Measurements from ENCODE around the gene CRB1. TPM values are rescaled to one million over a fixed set of nuclear protein-coding genes. Genes with fewer than 3 reads are reported as not detected.

Gene CRB1
- total and polyA plus RNA-seq, 4 donors: 0.03 to 0.55 (median 0.30) TPM

GRCh38 chr1:197303463-197303862, 35.4 kb downstream of the CRB1 start:
- Histone ChIP-seq H3K4me3 (no peak overlapping the region), H3K27ac (ENCODE audit: low read depth in 1 of 2, low read length in 1 of 2) (no peak overlapping the region), H3K9me3 (ENCODE audit: control insufficient read depth in 4 of 4, insufficient read depth in 3 of 4, low read length in 3 of 4) (peaks cover 0 to 3% (median 0%) of the 10 kb centered on the region in 4 donors), H3K27me3 (ENCODE audit: control insufficient read depth in 3 of 3, insufficient read depth in 3 of 3, low read length in 2 of 3) (no peaks in the 10 kb centered on the region), H3K9ac (ENCODE audit: insufficient read depth in 1 of 2, low read length in 2 of 2) (no peak overlapping the region), H3K36me3 (ENCODE audit: control insufficient read depth in 4 of 4, insufficient read depth in 4 of 4, low read length in 4 of 4) (no peaks in the 10 kb centered on the region), H3K4me1 (ENCODE audit: control insufficient read depth in 5 of 5, insufficient read depth in 5 of 5, low read length in 5 of 5) (no peaks in the 10 kb centered on the region)
- no peak for DNase-seq
- no peak for TF ChIP-seq CTCF (IDR thresholded peaks at IDR 0.05; ENCODE audit: control extremely low read depth, extremely low read depth)
- ATAC-seq (ENCODE audit: insufficient read depth, low FRiP score): no peak
- 91 to 93% methylated on average over 1 of the region's 1 CpG for WGBS, 2 donors

GRCh38 chr1:197304638-197305200, 36.7 kb downstream of the CRB1 start:
- DNase-seq: no peak
- WGBS, 2 donors: 75 to 100% methylated on average over 1 of the region's 1 CpG

GRCh38 chr1:197305925-197306324, 37.9 kb downstream of the CRB1 start:
- TF ChIP-seq CTCF (IDR thresholded peaks at IDR 0.05; ENCODE audit: control extremely low read depth, extremely low read depth): no peak
- ATAC-seq (ENCODE audit: insufficient read depth, low FRiP score): no peak
- no peak overlapping the region for H3K4me3 ChIP-seq
- WGBS, 2 donors: 42 to 56% methylated on average over 2 of the region's 2 CpGs
- H3K27me3 ChIP-seq (ENCODE audit: control insufficient read depth in 3 of 3, insufficient read depth in 3 of 3, low read length in 2 of 3): no peaks in the 10 kb centered on the region
- peak in 1 of 3 donors; percentile 13 for DNase-seq
- no peaks in the 10 kb centered on the region for H3K36me3 ChIP-seq (ENCODE audit: control insufficient read depth in 4 of 4, insufficient read depth in 4 of 4, low read length in 4 of 4)
- no peak overlapping the region for H3K27ac ChIP-seq (ENCODE audit: low read depth in 1 of 2, low read length in 1 of 2)
- H3K4me1 ChIP-seq (ENCODE audit: control insufficient read depth in 5 of 5, insufficient read depth in 5 of 5, low read length in 5 of 5): no peaks in the 10 kb centered on the region
- H3K9me3 ChIP-seq (ENCODE audit: control insufficient read depth in 4 of 4, insufficient read depth in 3 of 4, low read length in 3 of 4): peaks cover 0 to 3% (median 0%) of the 10 kb centered on the region in 4 donors
- no peak overlapping the region for H3K9ac ChIP-seq (ENCODE audit: insufficient read depth in 1 of 2, low read length in 2 of 2)

More at GRCh38 chr1:197304638-197305200, 36.7 kb downstream of the CRB1 start:
- Histone ChIP-seq H3K4me1 (ENCODE audit: control insufficient read depth in 5 of 5, insufficient read depth in 5 of 5, low read length in 5 of 5) (no peaks in the 10 kb centered on the region), H3K27ac (ENCODE audit: low read depth in 1 of 2, low read length in 1 of 2) (no peak overlapping the region), H3K27me3 (ENCODE audit: control insufficient read depth in 3 of 3, insufficient read depth in 3 of 3, low read length in 2 of 3) (no peaks in the 10 kb centered on the region), H3K36me3 (ENCODE audit: control insufficient read depth in 4 of 4, insufficient read depth in 4 of 4, low read length in 4 of 4) (no peaks in the 10 kb centered on the region), H3K4me3 (no peak overlapping the region), H3K9ac (ENCODE audit: insufficient read depth in 1 of 2, low read length in 2 of 2) (no peak overlapping the region), H3K9me3 (ENCODE audit: control insufficient read depth in 4 of 4, insufficient read depth in 3 of 4, low read length in 3 of 4) (peaks cover 0 to 3% (median 0%) of the 10 kb centered on the region in 4 donors)
- no peak for TF ChIP-seq CTCF (IDR thresholded peaks at IDR 0.05; ENCODE audit: control extremely low read depth, extremely low read depth)
- ATAC-seq (ENCODE audit: insufficient read depth, low FRiP score): no peak

Measured in lung (tissue), 12 donors.